HepG2 (cell line): ENCODE measurements around the gene ARHGAP45. TPM values are rescaled to one million over a fixed set of nuclear protein-coding genes. Genes with fewer than 3 reads are reported as not detected.

ENCODE experiments used
- FOXJ3 ChIP-seq: sonication (generic); formaldehyde crosslinking; IDR thresholded peaks from 2 replicates; pipeline ENCODE4 v1.4.0; 2020; ENCODE audit warnings: missing genetic modification reagents, mild to moderate bottlenecking, borderline replicate concordance
- IKZF4 ChIP-seq: sonication (generic); formaldehyde crosslinking; IDR thresholded peaks from 2 replicates; pipeline ENCODE4 v1.5.1; 2020; ENCODE audit warnings: borderline replicate concordance, mild to moderate bottlenecking, low read depth, missing genetic modification reagents; ENCODE audit errors: not compliant biosample characterization
- JUN ChIP-seq: sonication (generic); formaldehyde crosslinking; IDR thresholded peaks from 2 replicates; pipeline ENCODE4 v1.4.0; 2020; ENCODE audit warnings: mild to moderate bottlenecking, missing genetic modification reagents
- KLF9 ChIP-seq: IDR thresholded peaks from 2 replicates; pipeline ENCODE4 v1.6.1; 2016; ENCODE audit warnings: low read depth
- KMT2B ChIP-seq: IDR thresholded peaks from 2 replicates; pipeline ENCODE4 v1.6.1; 2016; ENCODE audit warnings: missing genetic modification reagents, missing compliant biosample characterization
- MIER2 ChIP-seq: IDR thresholded peaks from 2 replicates; pipeline ENCODE4 v1.6.1; 2016; ENCODE audit warnings: missing biosample characterization, missing genetic modification reagents
- NCOA1 ChIP-seq: sonication (generic); formaldehyde crosslinking; IDR thresholded peaks from 2 replicates; pipeline ENCODE4 v1.9.0; 2021; ENCODE audit warnings: missing genetic modification reagents
- NFKB2 ChIP-seq: sonication (generic); formaldehyde crosslinking; IDR thresholded peaks from 2 replicates; pipeline ENCODE4 v1.4.0; 2020; ENCODE audit warnings: missing genetic modification reagents, borderline replicate concordance
- NR2C2 ChIP-seq: sonication (generic); formaldehyde crosslinking; IDR thresholded peaks from 2 replicates; pipeline ENCODE4 v1.4.0; 2020; ENCODE audit warnings: missing genetic modification reagents, mild to moderate bottlenecking, moderate library complexity, borderline replicate concordance
- POGZ ChIP-seq: sonication (generic); formaldehyde crosslinking; IDR thresholded peaks from 2 replicates; pipeline ENCODE4 v1.4.0; 2020; ENCODE audit warnings: mild to moderate bottlenecking, missing genetic modification reagents
- SRSF9 ChIP-seq: fragments of 200-400 bp; formaldehyde crosslinking; IDR thresholded peaks from 2 replicates; pipeline ENCODE4 v1.6.1; 2018; ENCODE audit warnings: borderline replicate concordance, mild to moderate bottlenecking, low read depth, low read length; ENCODE audit not compliant: insufficient read depth, poor library complexity, severe bottlenecking
- U2AF2 ChIP-seq: fragments of 200-400 bp; formaldehyde crosslinking; IDR thresholded peaks from 2 replicates; pipeline ENCODE4 v1.6.1; 2017; ENCODE audit warnings: low read depth, mild to moderate bottlenecking, low read length
- ZNF180 ChIP-seq: sonication (generic); formaldehyde crosslinking; IDR thresholded peaks from 2 replicates; pipeline ENCODE4 v1.4.0; 2020; ENCODE audit warnings: low read depth, missing genetic modification reagents, borderline replicate concordance
- ZNF205 ChIP-seq: IDR thresholded peaks from 2 replicates; pipeline ENCODE4 v1.6.1; 2018; ENCODE audit warnings: missing biosample characterization, missing genetic modification reagents
- ZNF337 ChIP-seq: sonication (generic); formaldehyde crosslinking; IDR thresholded peaks from 2 replicates; pipeline ENCODE4 v1.5.1; 2020; ENCODE audit warnings: missing genetic modification reagents, low read depth, mild to moderate bottlenecking, borderline replicate concordance
- ZNF44 ChIP-seq: sonication (generic); formaldehyde crosslinking; IDR thresholded peaks from 2 replicates; pipeline ENCODE4 v1.5.1; 2020; ENCODE audit warnings: mild to moderate bottlenecking, missing genetic modification reagents
- ZNF572 ChIP-seq: sonication (generic); formaldehyde crosslinking; IDR thresholded peaks from 2 replicates; pipeline ENCODE4 v1.5.1; 2020; ENCODE audit warnings: mild to moderate bottlenecking, missing genetic modification reagents
- ZSCAN25 ChIP-seq: sonication (generic); formaldehyde crosslinking; IDR thresholded peaks from 2 replicates; pipeline ENCODE4 v1.8.0; 2022; ENCODE audit warnings: mild to moderate bottlenecking, missing genetic modification reagents
- polyA plus RNA-seq, 8 experiments: library from polyadenylated mRNA; depleted of rRNA in 3 of 8; stranded (reverse) in 7 of 8; unstranded in 1 of 8; fragments of >200 nt; fragmentation: Illumina TruSeq in 4 of 8; extraction: Trizol in 4 of 8; gene quantifications; 2 replicates each; pipeline versions ENCODE4 v1.2.1 to v1.2.3, GENCODE V29; 2011 to 2016; ENCODE audit warnings: low read depth in 4 of 8, missing spikeins in 1 of 8, mixed read lengths in 1 of 8; ENCODE audit not compliant: insufficient read depth in 1 of 8
- total RNA-seq, 5 experiments: library from RNA; depleted of rRNA; stranded (reverse); fragments of >200 nt; fragmentation: Illumina TruSeq; extraction: Trizol; gene quantifications; 2 replicates each; pipeline ENCODE4 v1.2.3, GENCODE V29; 2016; ENCODE audit warnings: low read depth in 1 of 5
- TF ChIP-seq, protein P1 (sequence below): sonication (generic); formaldehyde crosslinking; IDR thresholded peaks from 2 replicates; pipeline ENCODE4 v1.8.0; 2022; ENCODE audit warnings: mild to moderate bottlenecking, missing genetic modification reagents, moderate library complexity
- TF ChIP-seq, protein P2 (sequence below): sonication (generic); formaldehyde crosslinking; IDR thresholded peaks from 2 replicates; pipeline ENCODE4 v1.4.0; 2020; ENCODE audit warnings: missing genetic modification reagents
- TF ChIP-seq, protein P3 (sequence below): sonication (generic); formaldehyde crosslinking; IDR thresholded peaks from 2 replicates; pipeline ENCODE4 v1.8.0; 2023; ENCODE audit warnings: mild to moderate bottlenecking, missing genetic modification reagents
- TF ChIP-seq, protein P4 (sequence below): sonication (generic); formaldehyde crosslinking; IDR thresholded peaks from 2 replicates; pipeline ENCODE4 v1.5.0; 2020; ENCODE audit warnings: mild to moderate bottlenecking, missing genetic modification reagents, borderline replicate concordance
- TF ChIP-seq, protein P5 (sequence below): IDR thresholded peaks from 2 replicates; pipeline ENCODE4 v1.6.1; 2018; ENCODE audit warnings: missing genetic modification reagents, mild to moderate bottlenecking, missing compliant biosample characterization

The ARHGAP45 gene
- total and polyA plus RNA-seq, 2 of the 13 experiments (the other 11 are each of a cell fraction or from before 2014, with no cell fraction given): 0.84 to 32.0 TPM

DNA sequence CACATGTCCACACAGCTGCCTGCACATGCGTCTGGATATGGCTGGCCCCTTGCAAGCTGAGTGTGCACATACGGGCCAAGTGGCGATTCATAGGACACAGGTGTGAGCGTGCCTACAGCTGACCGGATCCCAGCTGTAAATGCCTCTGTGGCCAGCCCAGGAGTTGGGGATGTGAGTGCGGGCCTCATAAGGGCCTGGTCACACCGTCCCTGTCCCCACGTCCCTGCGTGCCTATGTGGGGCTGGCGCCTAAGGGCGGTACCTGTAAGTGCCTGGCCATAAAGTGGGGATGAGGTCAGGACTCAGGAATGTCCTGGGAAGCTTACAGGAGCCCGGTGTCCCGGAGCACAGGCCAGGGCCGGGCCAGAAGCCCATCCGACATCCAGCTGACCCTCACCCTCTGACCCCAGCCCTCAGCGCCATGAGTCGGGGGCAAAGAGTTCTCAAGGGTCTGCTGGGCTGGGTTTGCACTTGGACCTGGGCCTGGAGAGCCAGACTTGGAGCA lies 1.3 kb upstream of the ARHGAP45 start (continued):
- no peak for TF ChIP-seq NR2C2 (CRISPR knock-in tag)
- no peak for TF ChIP-seq MIER2 (CRISPR knock-in tag)
- TF ChIP-seq NFKB2 (CRISPR knock-in tag): no peak
- TF ChIP-seq, protein P1, sequence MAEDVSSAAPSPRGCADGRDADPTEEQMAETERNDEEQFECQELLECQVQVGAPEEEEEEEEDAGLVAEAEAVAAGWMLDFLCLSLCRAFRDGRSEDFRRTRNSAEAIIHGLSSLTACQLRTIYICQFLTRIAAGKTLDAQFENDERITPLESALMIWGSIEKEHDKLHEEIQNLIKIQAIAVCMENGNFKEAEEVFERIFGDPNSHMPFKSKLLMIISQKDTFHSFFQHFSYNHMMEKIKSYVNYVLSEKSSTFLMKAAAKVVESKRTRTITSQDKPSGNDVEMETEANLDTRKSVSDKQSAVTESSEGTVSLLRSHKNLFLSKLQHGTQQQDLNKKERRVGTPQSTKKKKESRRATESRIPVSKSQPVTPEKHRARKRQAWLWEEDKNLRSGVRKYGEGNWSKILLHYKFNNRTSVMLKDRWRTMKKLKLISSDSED: no peak
- peak; percentile 61; the same call in 1 of the 2 replicates for TF ChIP-seq JUN (CRISPR knock-in tag)
- TF ChIP-seq ZNF180 (CRISPR knock-in tag): no peak
- no peak for TF ChIP-seq FOXJ3 (CRISPR knock-in tag)
- TF ChIP-seq KMT2B (CRISPR knock-in tag): no peak
- TF ChIP-seq SRSF9: no peak
- TF ChIP-seq, protein P2, sequence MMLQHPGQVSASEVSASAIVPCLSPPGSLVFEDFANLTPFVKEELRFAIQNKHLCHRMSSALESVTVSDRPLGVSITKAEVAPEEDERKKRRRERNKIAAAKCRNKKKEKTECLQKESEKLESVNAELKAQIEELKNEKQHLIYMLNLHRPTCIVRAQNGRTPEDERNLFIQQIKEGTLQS: peak; percentile 59; the same call in 1 of the 2 replicates
- TF ChIP-seq U2AF2: no peak
- TF ChIP-seq ZNF337: peak; percentile 52; the same call in 1 of the 2 replicates
- TF ChIP-seq ZNF205 (CRISPR knock-in tag): peak; percentile 30; the same call in 1 of the 2 replicates
- TF ChIP-seq ZSCAN25: no peak
- TF ChIP-seq, protein P3, sequence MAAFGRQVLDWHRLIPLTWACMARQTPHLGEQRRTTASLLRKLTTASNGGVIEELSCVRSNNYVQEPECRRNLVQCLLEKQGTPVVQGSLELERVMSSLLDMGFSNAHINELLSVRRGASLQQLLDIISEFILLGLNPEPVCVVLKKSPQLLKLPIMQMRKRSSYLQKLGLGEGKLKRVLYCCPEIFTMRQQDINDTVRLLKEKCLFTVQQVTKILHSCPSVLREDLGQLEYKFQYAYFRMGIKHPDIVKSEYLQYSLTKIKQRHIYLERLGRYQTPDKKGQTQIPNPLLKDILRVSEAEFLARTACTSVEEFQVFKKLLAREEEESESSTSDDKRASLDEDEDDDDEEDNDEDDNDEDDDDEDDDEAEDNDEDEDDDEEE (CRISPR knock-in tag): peak; percentile 49; the same call in 1 of the 2 replicates
- no peak for TF ChIP-seq KLF9 (CRISPR knock-in tag)
- TF ChIP-seq ZNF44 (CRISPR knock-in tag): 0 out of 2 replicates have a peak, but pooled peaks have one; percentile 35
- TF ChIP-seq, protein P4, sequence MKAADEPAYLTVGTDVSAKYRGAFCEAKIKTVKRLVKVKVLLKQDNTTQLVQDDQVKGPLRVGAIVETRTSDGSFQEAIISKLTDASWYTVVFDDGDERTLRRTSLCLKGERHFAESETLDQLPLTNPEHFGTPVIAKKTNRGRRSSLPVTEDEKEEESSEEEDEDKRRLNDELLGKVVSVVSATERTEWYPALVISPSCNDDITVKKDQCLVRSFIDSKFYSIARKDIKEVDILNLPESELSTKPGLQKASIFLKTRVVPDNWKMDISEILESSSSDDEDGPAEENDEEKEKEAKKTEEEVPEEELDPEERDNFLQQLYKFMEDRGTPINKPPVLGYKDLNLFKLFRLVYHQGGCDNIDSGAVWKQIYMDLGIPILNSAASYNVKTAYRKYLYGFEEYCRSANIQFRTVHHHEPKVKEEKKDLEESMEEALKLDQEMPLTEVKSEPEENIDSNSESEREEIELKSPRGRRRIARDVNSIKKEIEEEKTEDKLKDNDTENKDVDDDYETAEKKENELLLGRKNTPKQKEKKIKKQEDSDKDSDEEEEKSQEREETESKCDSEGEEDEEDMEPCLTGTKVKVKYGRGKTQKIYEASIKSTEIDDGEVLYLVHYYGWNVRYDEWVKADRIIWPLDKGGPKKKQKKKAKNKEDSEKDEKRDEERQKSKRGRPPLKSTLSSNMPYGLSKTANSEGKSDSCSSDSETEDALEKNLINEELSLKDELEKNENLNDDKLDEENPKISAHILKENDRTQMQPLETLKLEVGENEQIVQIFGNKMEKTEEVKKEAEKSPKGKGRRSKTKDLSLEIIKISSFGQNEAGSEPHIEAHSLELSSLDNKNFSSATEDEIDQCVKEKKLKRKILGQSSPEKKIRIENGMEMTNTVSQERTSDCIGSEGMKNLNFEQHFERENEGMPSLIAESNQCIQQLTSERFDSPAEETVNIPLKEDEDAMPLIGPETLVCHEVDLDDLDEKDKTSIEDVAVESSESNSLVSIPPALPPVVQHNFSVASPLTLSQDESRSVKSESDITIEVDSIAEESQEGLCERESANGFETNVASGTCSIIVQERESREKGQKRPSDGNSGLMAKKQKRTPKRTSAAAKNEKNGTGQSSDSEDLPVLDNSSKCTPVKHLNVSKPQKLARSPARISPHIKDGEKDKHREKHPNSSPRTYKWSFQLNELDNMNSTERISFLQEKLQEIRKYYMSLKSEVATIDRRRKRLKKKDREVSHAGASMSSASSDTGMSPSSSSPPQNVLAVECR (CRISPR knock-in tag): peak; percentile 6; the same call in 1 of the 2 replicates
- peak; percentile 15 for TF ChIP-seq IKZF4 (CRISPR knock-in tag)
- 0 out of 2 replicates have a peak, but pooled peaks have one; percentile 9 for TF ChIP-seq ZNF572
- no peak for TF ChIP-seq NCOA1 (CRISPR knock-in tag)
- no peak for TF ChIP-seq POGZ (CRISPR knock-in tag)
- TF ChIP-seq, protein P5, sequence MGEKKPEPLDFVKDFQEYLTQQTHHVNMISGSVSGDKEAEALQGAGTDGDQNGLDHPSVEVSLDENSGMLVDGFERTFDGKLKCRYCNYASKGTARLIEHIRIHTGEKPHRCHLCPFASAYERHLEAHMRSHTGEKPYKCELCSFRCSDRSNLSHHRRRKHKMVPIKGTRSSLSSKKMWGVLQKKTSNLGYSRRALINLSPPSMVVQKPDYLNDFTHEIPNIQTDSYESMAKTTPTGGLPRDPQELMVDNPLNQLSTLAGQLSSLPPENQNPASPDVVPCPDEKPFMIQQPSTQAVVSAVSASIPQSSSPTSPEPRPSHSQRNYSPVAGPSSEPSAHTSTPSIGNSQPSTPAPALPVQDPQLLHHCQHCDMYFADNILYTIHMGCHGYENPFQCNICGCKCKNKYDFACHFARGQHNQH: peak; percentile 24; the same call in 1 of the 2 replicates
